SK-N-MC (cell line): ENCODE results near the gene CAMSAP1.

ENCODE experiments used
- DNase-seq: peaks from one replicate; pipeline ENCODE4 v3.0.0-alpha.2; 2011; ENCODE audit warnings: low read depth, low spot score
- H3K27ac ChIP-seq: fragments of 200-600 bp; sonication (generic); 2 replicates; pipeline ENCODE4 v1.5.1; 2016; ENCODE audit warnings: mixed run types
- H3K36me3 ChIP-seq: fragments of 200-600 bp; sonication (generic); 2 replicates; pipeline ENCODE4 v1.6.1; 2017; ENCODE audit warnings: antibody characterized with exemption, low read length, mixed read lengths; ENCODE audit not compliant: insufficient read depth
- H3K4me3 ChIP-seq: fragments of 200-600 bp; sonication (generic); 2 replicates; pipeline ENCODE4 v1.5.1; 2016
- H3K9ac ChIP-seq: fragments of 200-600 bp; sonication (generic); 2 replicates; pipeline ENCODE4 v1.8.0; 2017; ENCODE audit warnings: mixed run types, mixed read lengths; ENCODE audit not compliant: insufficient read length
- H3K9me3 ChIP-seq: fragments of 200-600 bp; sonication (generic); 2 replicates; pipeline ENCODE4 v1.6.1; 2017; ENCODE audit warnings: low read depth, mild to moderate bottlenecking, antibody characterized with exemption, low read length, moderate library complexity, mixed read lengths
- EZH2 ChIP-seq: fragments of 200-600 bp; sonication (generic); IDR thresholded peaks from one replicate; pipeline ENCODE4 v1.6.1; 2017; ENCODE audit warnings: antibody characterized with exemption
- FOXP2 ChIP-seq: optimal IDR thresholded peaks from 2 replicates; pipeline ENCODE3; 2011; ENCODE audit warnings: mild to moderate bottlenecking, moderate library complexity; ENCODE audit not compliant: insufficient read depth; ENCODE audit errors: extremely low read length, control extremely low read depth
- POLR2AphosphoS5 ChIP-seq: IDR thresholded peaks from 2 replicates; pipeline ENCODE4 v1.6.1; 2012; ENCODE audit warnings: mild to moderate bottlenecking, low read depth, low read length, borderline replicate concordance

Gene CAMSAP1

GRCh38 chr9:135766707-135767106, 140.6 kb downstream of the CAMSAP1 start:
- Histone ChIP-seq H3K36me3 (no peaks in the 10 kb centered on the region), H3K4me3 (no peak overlapping the region), H3K9ac (no peak overlapping the region), H3K27ac (no peak overlapping the region), H3K9me3 (no peaks in the 10 kb centered on the region)
- TF ChIP-seq EZH2 (no peak), POLR2AphosphoS5 (no peak)
- DNase-seq, result no peak

DNA sequence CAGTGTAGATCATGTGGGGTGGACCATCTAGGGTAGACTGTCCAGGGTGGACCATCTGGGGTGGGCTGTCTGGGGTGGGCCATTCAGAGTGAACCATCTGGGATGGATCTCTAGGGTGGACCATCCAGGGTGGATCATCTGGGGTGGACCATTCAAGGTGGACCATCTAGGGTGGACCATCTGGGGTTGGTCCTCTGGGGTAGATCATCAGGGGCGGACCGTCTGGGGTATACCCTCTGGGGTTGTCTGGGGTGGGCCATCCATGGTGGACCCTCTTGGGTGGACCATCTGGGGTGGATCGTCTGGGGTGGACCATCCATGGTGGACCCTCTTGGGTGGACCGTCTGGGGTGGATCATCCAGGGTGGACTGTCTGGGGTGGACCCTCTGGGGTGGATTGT, 141.1 kb downstream of the CAMSAP1 start:
- Histone ChIP-seq H3K9ac (no peak overlapping the region), H3K9me3 (no peaks in the 10 kb centered on the region), H3K4me3 (no peak overlapping the region), H3K27ac (no peak overlapping the region), H3K36me3 (no peaks in the 10 kb centered on the region)
- TF ChIP-seq EZH2, result no peak
- no peak for TF ChIP-seq FOXP2
- TF ChIP-seq POLR2AphosphoS5, result no peak
- DNase-seq, result no peak

DNA sequence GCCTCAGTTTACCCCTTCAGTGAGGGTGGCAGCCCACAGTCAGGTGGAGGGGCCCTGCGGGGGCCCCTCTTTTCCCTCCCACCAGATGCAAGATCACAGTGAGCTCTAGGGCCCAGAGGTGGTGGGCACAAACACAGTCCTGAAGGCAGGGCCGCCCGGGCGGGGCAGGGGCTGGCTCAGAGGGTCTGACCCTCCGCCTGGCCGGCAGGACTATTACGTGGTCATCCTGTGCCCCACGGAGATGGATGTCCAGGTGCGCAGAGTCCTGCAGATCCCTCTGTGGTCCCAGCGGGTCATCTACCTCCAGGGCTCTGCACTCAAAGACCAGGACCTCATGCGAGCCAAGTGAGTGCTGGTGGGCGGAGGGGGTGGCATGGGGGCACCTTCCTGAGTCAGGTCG, 141.9 kb downstream of the CAMSAP1 start:
- Histone ChIP-seq H3K9me3 (no peaks in the 10 kb centered on the region), H3K4me3 (no peak overlapping the region), H3K36me3 (no peaks in the 10 kb centered on the region), H3K27ac (no peak overlapping the region), H3K9ac (no peak overlapping the region)
- TF ChIP-seq POLR2AphosphoS5 (no peak), EZH2 (no peak), FOXP2 (no peak)
- no peak for DNase-seq

DNA sequence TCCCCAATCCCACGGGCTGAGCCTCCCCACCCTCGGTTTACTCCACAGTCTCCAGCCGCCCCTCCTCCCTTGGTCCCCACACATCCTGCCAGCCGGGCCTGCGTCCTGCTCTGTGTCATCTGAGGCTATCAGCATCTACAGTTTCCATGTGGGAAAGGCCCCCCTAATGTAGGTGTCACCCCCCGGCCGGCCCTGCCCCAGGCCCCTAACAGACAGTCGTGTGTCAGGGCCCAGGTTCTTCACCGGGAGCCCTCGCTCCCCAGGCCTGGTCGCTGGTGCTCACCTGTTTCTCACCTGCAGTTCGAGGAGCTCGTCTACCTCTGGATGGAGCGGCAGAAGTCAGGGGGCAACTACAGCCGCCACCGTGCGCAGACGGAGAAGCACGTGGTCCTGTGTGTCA, 142.6 kb downstream of the CAMSAP1 start:
- no peak overlapping the region for H3K9ac ChIP-seq
- no peak for TF ChIP-seq POLR2AphosphoS5
- no peak for TF ChIP-seq FOXP2
- no peak for TF ChIP-seq EZH2
- DNase-seq, result no peak
- H3K4me3 ChIP-seq, result no peak overlapping the region
- H3K27ac ChIP-seq, result no peak overlapping the region
- H3K9me3 ChIP-seq, result no peaks in the 10 kb centered on the region
- no peaks in the 10 kb centered on the region for H3K36me3 ChIP-seq

DNA sequence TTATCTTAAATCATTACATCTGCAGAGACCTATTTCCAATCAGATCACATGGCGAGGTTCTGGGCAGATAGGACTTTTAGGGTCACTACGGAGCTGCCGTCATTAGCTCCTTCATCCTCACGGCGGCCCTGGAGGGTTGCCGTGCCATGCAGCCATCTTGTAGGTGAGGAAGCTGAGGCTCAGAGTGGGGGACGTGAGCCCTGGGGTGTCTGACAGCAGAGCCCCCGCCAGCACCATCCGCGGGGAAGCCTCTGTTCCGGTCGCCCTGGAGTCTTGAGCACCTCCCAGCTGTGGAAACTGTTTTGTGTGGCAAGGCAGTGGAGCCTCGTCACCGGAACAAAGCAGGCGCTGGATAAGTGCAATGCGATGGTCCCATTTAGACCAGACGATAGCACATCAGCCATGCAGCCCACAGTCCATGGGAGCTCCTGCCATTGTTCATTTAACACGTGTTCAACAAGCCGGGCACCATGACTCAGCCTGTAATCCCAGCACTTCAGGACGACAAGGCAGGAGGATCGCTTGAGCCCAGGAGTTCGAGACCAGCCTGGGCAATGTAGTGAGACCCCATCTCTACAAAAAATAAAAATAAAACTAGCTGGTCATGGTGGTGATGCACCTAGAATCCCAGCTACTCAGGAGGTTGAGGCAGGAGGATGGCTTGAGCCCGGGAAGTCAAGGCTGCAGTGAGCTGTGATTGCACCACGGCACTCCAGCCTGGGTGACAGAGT, 143.5 kb downstream of the CAMSAP1 start:
- no peak overlapping the region for H3K27ac ChIP-seq
- no peak for DNase-seq
- no peaks in the 10 kb centered on the region for H3K9me3 ChIP-seq
- no peak overlapping the region for H3K4me3 ChIP-seq
- TF ChIP-seq POLR2AphosphoS5, result no peak
- TF ChIP-seq EZH2, result no peak
- TF ChIP-seq FOXP2, result no peak
- H3K9ac ChIP-seq, result no peak overlapping the region
- H3K36me3 ChIP-seq, result no peaks in the 10 kb centered on the region

- no peak overlapping the region for H3K27ac ChIP-seq
- no peaks in the 10 kb centered on the region for H3K36me3 ChIP-seq
- no peak overlapping the region for H3K9ac ChIP-seq
- TF ChIP-seq EZH2, result no peak
- no peak for TF ChIP-seq POLR2AphosphoS5
- TF ChIP-seq FOXP2, result no peak
- no peak for DNase-seq
- H3K4me3 ChIP-seq, result no peak overlapping the region
- no peaks in the 10 kb centered on the region for H3K9me3 ChIP-seq
Observed at GRCh38 chr9:135762921-135763320, 144.4 kb downstream of the CAMSAP1 start.

DNA sequence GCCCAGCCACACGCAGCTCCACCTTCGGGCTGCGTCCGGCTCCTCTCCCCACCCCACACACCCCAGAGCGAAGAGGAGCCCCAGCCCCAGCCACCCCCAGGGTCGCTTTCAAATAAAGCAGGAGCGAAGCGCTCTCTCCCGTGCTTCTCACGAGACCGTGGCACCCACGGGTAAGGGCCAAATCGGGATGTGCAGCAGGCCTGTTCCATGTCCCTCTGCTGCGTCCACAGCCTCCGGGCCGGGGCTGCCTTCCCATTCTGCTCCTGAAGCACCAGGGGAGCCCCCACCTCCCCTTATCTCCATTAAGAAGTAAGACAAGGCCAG, 145.5 kb downstream of the CAMSAP1 start:
- H3K36me3 ChIP-seq, result no peaks in the 10 kb centered on the region
- H3K9me3 ChIP-seq, result no peaks in the 10 kb centered on the region
- TF ChIP-seq POLR2AphosphoS5 (no peak), FOXP2 (no peak), EZH2 (no peak)
- H3K27ac ChIP-seq, result no peak overlapping the region
- H3K4me3 ChIP-seq, result no peak overlapping the region
- no peak overlapping the region for H3K9ac ChIP-seq
- no peak for DNase-seq

DNA sequence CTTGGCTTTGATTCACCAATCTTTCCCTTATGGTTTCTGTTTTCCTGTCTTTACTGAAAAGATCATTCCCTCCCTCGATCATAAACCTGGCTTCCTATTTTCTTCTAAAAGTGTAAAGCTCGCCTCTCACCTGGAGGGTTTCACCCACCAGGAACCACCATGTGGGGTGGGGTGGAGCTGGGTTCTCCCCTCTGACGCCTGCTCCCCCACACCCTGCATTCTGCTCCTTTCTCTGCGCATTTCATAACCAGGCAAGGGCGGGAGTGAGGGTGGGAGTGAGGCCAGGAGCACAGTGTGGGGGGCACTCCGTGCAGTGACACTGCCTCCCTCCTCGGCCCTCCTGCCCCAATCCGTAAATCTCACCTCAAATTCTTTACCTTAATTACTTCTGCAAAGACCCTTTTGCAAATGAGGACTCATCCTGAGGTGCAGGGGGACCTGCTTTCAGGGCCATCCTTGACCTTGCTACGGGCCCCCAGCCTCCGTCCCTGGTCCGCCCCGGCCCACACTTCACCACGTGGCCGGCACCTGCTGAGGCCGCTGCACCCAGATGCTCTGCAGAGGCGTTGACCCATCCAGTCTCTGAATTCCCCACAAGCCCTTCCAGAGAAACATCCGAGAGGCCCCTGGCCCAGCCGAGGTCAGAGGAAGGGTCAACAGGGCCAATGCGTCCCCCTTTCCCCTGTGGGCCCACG, 146.0 kb downstream of the CAMSAP1 start:
- no peak for TF ChIP-seq FOXP2
- TF ChIP-seq EZH2, result no peak
- no peak for TF ChIP-seq POLR2AphosphoS5
- no peaks in the 10 kb centered on the region for H3K9me3 ChIP-seq

DNA sequence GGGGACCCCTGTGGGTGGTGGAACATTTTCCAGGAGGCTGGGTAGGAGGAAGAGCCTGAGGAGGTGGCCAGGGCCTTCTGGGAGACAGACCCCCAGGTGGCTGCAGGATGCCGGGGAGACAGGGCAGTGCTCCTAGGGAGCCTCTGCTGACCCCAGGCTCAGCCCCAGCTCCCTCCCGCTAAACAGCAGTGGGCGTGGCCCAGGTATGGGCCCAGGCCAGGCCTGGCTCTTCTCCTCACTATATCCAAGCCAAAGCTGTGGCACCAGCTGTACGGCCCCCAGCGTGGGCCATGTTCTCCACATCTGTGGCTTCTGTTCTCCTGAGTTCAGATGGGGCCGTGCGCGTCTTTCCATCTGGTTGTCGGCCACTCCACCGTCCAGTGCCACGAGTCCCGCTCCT, 146.9 kb downstream of the CAMSAP1 start:
- no peak for DNase-seq
- no peak overlapping the region for H3K9ac ChIP-seq
- no peaks in the 10 kb centered on the region for H3K36me3 ChIP-seq
- H3K27ac ChIP-seq, result no peak overlapping the region
- H3K4me3 ChIP-seq, result no peak overlapping the region
- no peaks in the 10 kb centered on the region for H3K9me3 ChIP-seq
- no peak for TF ChIP-seq EZH2
- no peak for TF ChIP-seq POLR2AphosphoS5

More for the DNA sequence above, 146.0 kb downstream of the CAMSAP1 start:
- Histone ChIP-seq H3K9ac (no peak overlapping the region), H3K27ac (no peak overlapping the region), H3K36me3 (no peaks in the 10 kb centered on the region), H3K4me3 (no peak overlapping the region)
- no peak for DNase-seq
